SU-DHL-6 (cell line): ENCODE results near the gene ERGIC2.
A peak's percentile ranks its signal among the peaks of the same experiment; 100 is the strongest.

ENCODE experiments used
- H2AFZ ChIP-seq: fragments of 200-600 bp; sonication (generic); 2 replicates; pipeline ENCODE4 v1.6.1; 2014; ENCODE audit warnings: low read depth, mild to moderate bottlenecking, moderate library complexity, mixed read lengths, antibody characterized with exemption, low read length; ENCODE audit not compliant: severe bottlenecking
- H3F3A ChIP-seq: fragments of 200-600 bp; shearing (Covaris generic); 2 replicates; pipeline ENCODE4 v1.6.0; 2016; ENCODE audit warnings: antibody characterized with exemption, mild to moderate bottlenecking; ENCODE audit not compliant: insufficient read depth
- H3K27ac ChIP-seq: fragments of 200-600 bp; sonication (generic); 2 replicates; pipeline ENCODE4 v1.5.1; 2016; ENCODE audit warnings: low read depth, mild to moderate bottlenecking, low read length, moderate library complexity, mixed read lengths
- H3K27me3 ChIP-seq: fragments of 200-600 bp; sonication (generic), shearing (Covaris generic); 2 replicates; pipeline ENCODE4 v1.6.0; 2014; ENCODE audit warnings: mild to moderate bottlenecking, low read length
- H3K36me3 ChIP-seq: fragments of 200-600 bp; sonication (generic); 2 replicates; pipeline ENCODE4 v1.6.1; 2014; ENCODE audit warnings: mild to moderate bottlenecking, low read length, mixed read lengths
- H3K4me2 ChIP-seq: fragments of 300-600, 200-600 bp; shearing (Covaris generic), sonication (generic); 2 replicates; pipeline ENCODE4 v1.6.0; 2014; ENCODE audit warnings: low read length, low read depth, mild to moderate bottlenecking; ENCODE audit not compliant: poor library complexity, severe bottlenecking
- H3K4me3 ChIP-seq: fragments of 200-600 bp; sonication (generic); 2 replicates; pipeline ENCODE4 v1.5.1; 2014; ENCODE audit warnings: antibody characterized with exemption, low read length, mild to moderate bottlenecking, mixed read lengths; ENCODE audit not compliant: insufficient read depth, poor library complexity, severe bottlenecking
- H3K79me2 ChIP-seq: fragments of 200-600 bp; sonication (generic); 2 replicates; pipeline ENCODE4 v1.6.1; 2014; ENCODE audit warnings: mild to moderate bottlenecking, low read length, moderate library complexity; ENCODE audit not compliant: insufficient read depth
- H3K9ac ChIP-seq: fragments of 200-600 bp; sonication (generic); 2 replicates; pipeline ENCODE4 v1.7.0; 2014; ENCODE audit warnings: mild to moderate bottlenecking, low read length
- H3K9me2 ChIP-seq: fragments of 200-600 bp; sonication (generic); replicated peaks from 2 replicates; pipeline ENCODE4 v1.6.1; 2014; ENCODE audit warnings: low read length; ENCODE audit not compliant: insufficient read depth
- H3K9me3 ChIP-seq: fragments of 200-600 bp; sonication (generic); 2 replicates; pipeline ENCODE4 v1.6.1; 2014; ENCODE audit warnings: low read length, mixed read lengths; ENCODE audit not compliant: insufficient read depth
- H4K20me1 ChIP-seq: fragments of 200-600 bp; sonication (generic); 2 replicates; pipeline ENCODE4 v1.6.1; 2014; ENCODE audit warnings: low read depth, mild to moderate bottlenecking, antibody characterized with exemption, low read length, moderate library complexity, mixed read lengths
- EZH2phosphoT487 ChIP-seq: fragments of 200-600 bp; sonication (generic), shearing (Covaris generic); conservative IDR thresholded peaks from 2 replicates; pipeline ENCODE4 v1.6.1; 2018; ENCODE audit warnings: mild to moderate bottlenecking, antibody characterized with exemption, low read length, moderate library complexity, mixed read lengths
- TF ChIP-seq, protein P1 (sequence below): fragments of 200-600 bp; sonication (generic); IDR thresholded peaks from one replicate; pipeline ENCODE4 v1.5.1; 2017; ENCODE audit warnings: antibody characterized with exemption, mild to moderate bottlenecking, low read length, moderate library complexity; ENCODE audit not compliant: insufficient read depth, poor library complexity, severe bottlenecking

ERGIC2 gene

DNA sequence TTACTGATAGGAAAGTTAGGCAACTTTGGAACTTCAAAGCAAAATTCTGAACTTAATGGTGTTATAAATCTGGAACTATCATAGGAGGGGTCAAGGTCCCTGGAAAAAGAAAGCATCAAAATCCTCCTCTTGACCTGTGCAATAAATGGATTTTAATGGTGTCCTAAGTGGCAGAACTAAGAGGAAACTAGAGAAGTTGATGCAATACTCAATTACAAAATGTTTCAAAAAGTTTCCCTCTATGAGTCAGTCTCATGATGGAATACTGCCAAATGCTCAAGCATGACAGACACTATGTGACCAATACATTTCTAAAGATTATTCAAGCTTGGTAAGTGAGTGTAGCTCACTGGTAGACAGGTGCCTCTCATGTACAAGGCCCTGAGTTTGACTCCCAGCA, 47.7 kb upstream of the ERGIC2 start:
- Histone ChIP-seq H3K36me3 (0 out of 2 replicates have a peak, but pooled peaks cover 3% of the 10 kb centered on the region), H3K4me3 (no peak overlapping the region), H3K9ac (no peak overlapping the region), H3F3A (peaks cover 17% of the 10 kb centered on the region), H3K27ac (no peak overlapping the region), H2AFZ (no peak overlapping the region), H3K79me2 (peaks cover 93% of the 10 kb centered on the region), H3K27me3 (no peaks in the 10 kb centered on the region), H4K20me1 (no peaks in the 10 kb centered on the region), H3K9me2 (no peaks in the 10 kb centered on the region), H3K4me2 (no peak overlapping the region), H3K9me3 (no peaks in the 10 kb centered on the region)
- TF ChIP-seq, protein P1, sequence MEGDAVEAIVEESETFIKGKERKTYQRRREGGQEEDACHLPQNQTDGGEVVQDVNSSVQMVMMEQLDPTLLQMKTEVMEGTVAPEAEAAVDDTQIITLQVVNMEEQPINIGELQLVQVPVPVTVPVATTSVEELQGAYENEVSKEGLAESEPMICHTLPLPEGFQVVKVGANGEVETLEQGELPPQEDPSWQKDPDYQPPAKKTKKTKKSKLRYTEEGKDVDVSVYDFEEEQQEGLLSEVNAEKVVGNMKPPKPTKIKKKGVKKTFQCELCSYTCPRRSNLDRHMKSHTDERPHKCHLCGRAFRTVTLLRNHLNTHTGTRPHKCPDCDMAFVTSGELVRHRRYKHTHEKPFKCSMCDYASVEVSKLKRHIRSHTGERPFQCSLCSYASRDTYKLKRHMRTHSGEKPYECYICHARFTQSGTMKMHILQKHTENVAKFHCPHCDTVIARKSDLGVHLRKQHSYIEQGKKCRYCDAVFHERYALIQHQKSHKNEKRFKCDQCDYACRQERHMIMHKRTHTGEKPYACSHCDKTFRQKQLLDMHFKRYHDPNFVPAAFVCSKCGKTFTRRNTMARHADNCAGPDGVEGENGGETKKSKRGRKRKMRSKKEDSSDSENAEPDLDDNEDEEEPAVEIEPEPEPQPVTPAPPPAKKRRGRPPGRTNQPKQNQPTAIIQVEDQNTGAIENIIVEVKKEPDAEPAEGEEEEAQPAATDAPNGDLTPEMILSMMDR, result no peak
- no peak for TF ChIP-seq EZH2phosphoT487

- TF ChIP-seq, protein P1, result peak; percentile 22
- no peak for TF ChIP-seq EZH2phosphoT487
- no peaks in the 10 kb centered on the region for H3K9me3 ChIP-seq
- no peaks in the 10 kb centered on the region for H4K20me1 ChIP-seq
- H3F3A ChIP-seq, result peaks cover 17% of the 10 kb centered on the region
- H3K9me2 ChIP-seq, result no peaks in the 10 kb centered on the region
- H3K4me2 ChIP-seq, result peak overlapping the region; percentile 32
- H3K27ac ChIP-seq, result peak overlapping the region; percentile 29
- no peaks in the 10 kb centered on the region for H3K27me3 ChIP-seq
- no peak overlapping the region for H3K9ac ChIP-seq
- H3K4me3 ChIP-seq, result no peak overlapping the region
- H3K36me3 ChIP-seq, result 0 out of 2 replicates have a peak, but pooled peaks cover 3% of the 10 kb centered on the region
- H2AFZ ChIP-seq, result no peak overlapping the region
- H3K79me2 ChIP-seq, result peaks cover 93% of the 10 kb centered on the region
Measured at GRCh38 chr12:29427964-29428363, 47.0 kb upstream of the ERGIC2 start.

- Histone ChIP-seq H3K4me3 (no peak overlapping the region), H3K79me2 (peaks cover 93% of the 10 kb centered on the region), H3F3A (peaks cover 17% of the 10 kb centered on the region), H3K36me3 (0 out of 2 replicates have a peak, but pooled peaks cover 3% of the 10 kb centered on the region), H3K9me3 (no peaks in the 10 kb centered on the region), H2AFZ (no peak overlapping the region), H4K20me1 (no peaks in the 10 kb centered on the region), H3K9me2 (no peaks in the 10 kb centered on the region), H3K9ac (no peak overlapping the region), H3K27me3 (no peaks in the 10 kb centered on the region), H3K27ac (0 out of 2 replicates have a peak overlapping the region, but pooled peaks have one; percentile 29), H3K4me2 (peak overlapping the region; percentile 32)
- TF ChIP-seq, protein P1, result no peak
Measured at GRCh38 chr12:29426498-29426897, 45.5 kb upstream of the ERGIC2 start.
